ENCODE data around the gene NEURL4. TPM values are rescaled to one million over a fixed set of nuclear protein-coding genes. Genes with fewer than 3 reads are reported as not detected.

Gene NEURL4
- total RNA-seq, 4 donors from 2014 or later: 10.4 to 16.1 (median 11.5) TPM

GRCh38 chr17:7313088-7313889 lies 15.8 kb downstream of the NEURL4 start:
- DNase-seq (ENCODE audit: low spot score) (no peak), ATAC-seq (ENCODE audit: low FRiP score) (no peak)
- no peak for TF ChIP-seq CTCF (IDR thresholded peaks at IDR 0.05)

GRCh38 chr17:7312432-7313087 lies 16.6 kb downstream of the NEURL4 start:
- no peak for ATAC-seq (ENCODE audit: low FRiP score)
- DNase-seq (ENCODE audit: low spot score): no peak
- TF ChIP-seq CTCF (IDR thresholded peaks at IDR 0.05): no peak

GRCh38 chr17:7311110-7311705 lies 17.9 kb downstream of the NEURL4 start:
- ATAC-seq (ENCODE audit: low FRiP score) (no peak), DNase-seq (ENCODE audit: low spot score) (no peak)
- no peak for TF ChIP-seq CTCF (IDR thresholded peaks at IDR 0.05)

GRCh38 chr17:7309628-7310027 lies 19.5 kb downstream of the NEURL4 start:
- no peak for TF ChIP-seq CTCF (IDR thresholded peaks at IDR 0.05)
- ATAC-seq (ENCODE audit: low FRiP score) (no peak), DNase-seq (ENCODE audit: low spot score) (no peak)

GRCh38 chr17:7308625-7309433 lies 20.3 kb downstream of the NEURL4 start:
- DNase-seq (ENCODE audit: low spot score) (no peak), ATAC-seq (ENCODE audit: low FRiP score) (peak; percentile 29)
- TF ChIP-seq CTCF (IDR thresholded peaks at IDR 0.05): no peak

- no peak for TF ChIP-seq CTCF (IDR thresholded peaks at IDR 0.05)
- ATAC-seq (ENCODE audit: low FRiP score) (peak; percentile 0), DNase-seq (ENCODE audit: low spot score) (no peak)
Observed at GRCh38 chr17:7307686-7308624, 21.2 kb downstream of the NEURL4 start.
